ENCODE results near the gene IYD.

DNA sequence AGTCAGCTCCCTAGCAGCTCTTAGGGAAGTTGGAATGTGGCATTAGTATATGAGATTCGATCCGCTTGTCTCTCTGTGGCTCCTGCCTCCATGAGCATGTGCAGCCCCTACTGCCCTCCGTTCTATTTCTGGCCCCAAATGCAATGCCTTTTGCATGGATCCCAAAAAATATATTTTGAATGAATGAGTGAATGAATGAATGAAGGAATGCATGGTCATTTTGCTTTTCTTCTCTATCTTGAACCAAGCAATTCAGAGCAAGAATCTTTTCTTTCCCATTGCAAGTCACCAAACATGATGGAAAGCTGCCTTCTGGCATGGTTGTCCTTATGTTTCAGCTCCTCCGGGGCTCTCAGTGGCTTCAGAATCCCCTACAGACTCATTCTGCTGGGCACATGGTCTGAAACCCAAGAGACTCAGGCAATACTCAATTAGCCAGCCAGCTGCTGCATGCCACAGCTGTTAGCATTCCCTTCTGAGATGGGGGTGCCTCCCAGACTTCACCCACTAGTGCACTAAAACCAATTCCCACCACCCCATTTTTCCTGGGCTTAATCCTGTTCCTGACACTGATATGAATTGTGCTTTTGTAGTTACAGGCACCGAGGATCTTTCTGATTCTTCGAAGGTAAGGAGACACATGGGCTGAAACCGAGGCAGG, 2.6 kb upstream of the IYD start:
- TF ChIP-seq, protein P1, sequence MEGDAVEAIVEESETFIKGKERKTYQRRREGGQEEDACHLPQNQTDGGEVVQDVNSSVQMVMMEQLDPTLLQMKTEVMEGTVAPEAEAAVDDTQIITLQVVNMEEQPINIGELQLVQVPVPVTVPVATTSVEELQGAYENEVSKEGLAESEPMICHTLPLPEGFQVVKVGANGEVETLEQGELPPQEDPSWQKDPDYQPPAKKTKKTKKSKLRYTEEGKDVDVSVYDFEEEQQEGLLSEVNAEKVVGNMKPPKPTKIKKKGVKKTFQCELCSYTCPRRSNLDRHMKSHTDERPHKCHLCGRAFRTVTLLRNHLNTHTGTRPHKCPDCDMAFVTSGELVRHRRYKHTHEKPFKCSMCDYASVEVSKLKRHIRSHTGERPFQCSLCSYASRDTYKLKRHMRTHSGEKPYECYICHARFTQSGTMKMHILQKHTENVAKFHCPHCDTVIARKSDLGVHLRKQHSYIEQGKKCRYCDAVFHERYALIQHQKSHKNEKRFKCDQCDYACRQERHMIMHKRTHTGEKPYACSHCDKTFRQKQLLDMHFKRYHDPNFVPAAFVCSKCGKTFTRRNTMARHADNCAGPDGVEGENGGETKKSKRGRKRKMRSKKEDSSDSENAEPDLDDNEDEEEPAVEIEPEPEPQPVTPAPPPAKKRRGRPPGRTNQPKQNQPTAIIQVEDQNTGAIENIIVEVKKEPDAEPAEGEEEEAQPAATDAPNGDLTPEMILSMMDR (conservative IDR thresholded peaks at IDR 0.05; ENCODE audit: low read length) = no peak
- no peak for TF ChIP-seq EZH2phosphoT487 (IDR thresholded peaks at IDR 0.05; ENCODE audit: borderline replicate concordance, low read depth, low read length)

All from OCI-LY7 (cell line).